ENCODE data around the gene SPAG16. TPM values are rescaled to one million over a fixed set of nuclear protein-coding genes. Genes with fewer than 3 reads are reported as not detected.

The SPAG16 gene
- total RNA-seq, 1 experiment from 2014 or later: 0.30 TPM

DNA sequence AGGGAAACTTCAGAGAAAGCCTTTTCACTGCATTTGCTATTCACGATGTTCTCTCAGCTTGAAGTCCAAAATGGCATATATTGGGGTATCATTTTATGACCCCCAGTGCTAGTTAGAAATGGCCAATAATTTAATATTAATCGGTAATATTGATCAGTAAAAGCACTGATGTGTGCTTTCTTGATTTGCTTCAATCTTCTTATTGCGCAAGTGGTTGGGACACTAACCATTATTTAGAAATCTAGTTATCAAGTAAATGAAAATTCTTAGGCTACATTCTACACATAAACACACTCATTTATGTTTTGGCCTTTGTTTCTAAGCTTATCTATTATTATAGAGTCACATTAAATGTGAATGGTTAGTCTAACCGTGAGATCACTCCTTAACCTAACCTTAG lies 1076.9 kb downstream of the SPAG16 start:
- ChIA-PET POLR2A (no interaction called here), CTCF (no interaction called here), RAD21 (ENCODE audit: low non-redundant PET in 1 of 2, low total read pairs in 2 of 2, uncharacterized antibody in 2 of 2, unreplicated experiment in 2 of 2) (no interaction called here)
- H3K4me3 ChIP-seq (replicated peaks in 1 of 2; ENCODE audit: low read depth in 1 of 2, low read length in 2 of 2): no peak overlapping the region
- no peaks in the 10 kb centered on the region for H3K9me2 ChIP-seq (ENCODE audit: insufficient read depth)
- no peak overlapping the region for H3K4me2 ChIP-seq (ENCODE audit: low read length)
- no peaks in the 10 kb centered on the region for H3K27me3 ChIP-seq (ENCODE audit: insufficient read depth, low read length)
- H3K36me3 ChIP-seq (ENCODE audit: control insufficient read depth in 1 of 2, insufficient read depth in 2 of 2, low read length in 2 of 2): no peaks in the 10 kb centered on the region
- TF ChIP-seq SP1 (IDR thresholded peaks at IDR 0.05; ENCODE audit: low read depth): no peak
- no peak for TF ChIP-seq ZFX (IDR thresholded peaks at IDR 0.05)
- TF ChIP-seq EZH2 (IDR thresholded peaks at IDR 0.05): no peak
- TF ChIP-seq CEBPB (IDR thresholded peaks at IDR 0.05; ENCODE audit: low read depth): no peak
- TF ChIP-seq, protein P1, sequence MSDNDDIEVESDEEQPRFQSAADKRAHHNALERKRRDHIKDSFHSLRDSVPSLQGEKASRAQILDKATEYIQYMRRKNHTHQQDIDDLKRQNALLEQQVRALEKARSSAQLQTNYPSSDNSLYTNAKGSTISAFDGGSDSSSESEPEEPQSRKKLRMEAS (IDR thresholded peaks at IDR 0.05): no peak
- no peak for TF ChIP-seq POLR2AphosphoS5 (IDR thresholded peaks at IDR 0.05; ENCODE audit: low read depth, low read length)
- TF ChIP-seq YY1 (IDR thresholded peaks at IDR 0.05; ENCODE audit: extremely low read depth, insufficient replicate concordance, low read depth, low read length): no peak
- ATAC-seq (no peak), DNase-seq (ENCODE audit: low read depth, low spot score) (no peak)
- H3K4me1 ChIP-seq (ENCODE audit: control insufficient read depth in 1 of 2, insufficient read depth in 2 of 2, low read length in 2 of 2): no peaks in the 10 kb centered on the region
- no peak overlapping the region for H2AFZ ChIP-seq (ENCODE audit: low read depth, low read length, poor library complexity, severe bottlenecking)
- no peak overlapping the region for H3K27ac ChIP-seq (ENCODE audit: low read depth, low read length)
- H3K9me3 ChIP-seq (ENCODE audit: control insufficient read depth in 1 of 2, insufficient read depth in 1 of 2, low read depth in 1 of 2, low read length in 2 of 2): no peaks in the 10 kb centered on the region
- H3K9ac ChIP-seq (ENCODE audit: low read length): no peak overlapping the region
- BruUV-seq (replicated peaks): no TSS peak
- H3K79me2 ChIP-seq (ENCODE audit: insufficient read depth, low read length): no peaks in the 10 kb centered on the region
- intact Hi-C loops (cut with micrococcal nuclease): no loop called here
- no peaks in the 10 kb centered on the region for H4K20me1 ChIP-seq (ENCODE audit: insufficient read depth)

DNA sequence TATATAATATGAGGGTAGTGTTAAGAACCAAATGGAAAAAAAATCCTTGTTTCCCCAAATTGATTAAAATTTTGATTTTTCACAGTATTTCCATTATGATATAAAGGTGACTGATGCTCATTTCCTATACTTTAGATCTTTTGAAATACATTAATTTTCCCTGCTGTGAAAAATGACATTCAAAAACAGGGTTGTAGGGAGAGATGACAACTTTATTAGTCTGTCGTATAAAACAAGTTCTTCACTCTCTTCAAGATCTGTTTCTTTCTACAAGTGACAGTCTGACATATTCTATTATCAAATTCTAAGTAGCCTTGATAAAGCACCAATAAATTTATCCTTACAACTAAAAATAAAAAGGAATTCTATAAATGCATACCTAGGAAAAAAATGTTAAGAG lies 1081.3 kb downstream of the SPAG16 start:
- no peak overlapping the region for H3K4me3 ChIP-seq (replicated peaks in 1 of 2; ENCODE audit: low read depth in 1 of 2, low read length in 2 of 2)
- TF ChIP-seq, protein P2, sequence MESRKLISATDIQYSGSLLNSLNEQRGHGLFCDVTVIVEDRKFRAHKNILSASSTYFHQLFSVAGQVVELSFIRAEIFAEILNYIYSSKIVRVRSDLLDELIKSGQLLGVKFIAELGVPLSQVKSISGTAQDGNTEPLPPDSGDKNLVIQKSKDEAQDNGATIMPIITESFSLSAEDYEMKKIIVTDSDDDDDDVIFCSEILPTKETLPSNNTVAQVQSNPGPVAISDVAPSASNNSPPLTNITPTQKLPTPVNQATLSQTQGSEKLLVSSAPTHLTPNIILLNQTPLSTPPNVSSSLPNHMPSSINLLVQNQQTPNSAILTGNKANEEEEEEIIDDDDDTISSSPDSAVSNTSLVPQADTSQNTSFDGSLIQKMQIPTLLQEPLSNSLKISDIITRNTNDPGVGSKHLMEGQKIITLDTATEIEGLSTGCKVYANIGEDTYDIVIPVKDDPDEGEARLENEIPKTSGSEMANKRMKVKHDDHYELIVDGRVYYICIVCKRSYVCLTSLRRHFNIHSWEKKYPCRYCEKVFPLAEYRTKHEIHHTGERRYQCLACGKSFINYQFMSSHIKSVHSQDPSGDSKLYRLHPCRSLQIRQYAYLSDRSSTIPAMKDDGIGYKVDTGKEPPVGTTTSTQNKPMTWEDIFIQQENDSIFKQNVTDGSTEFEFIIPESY (IDR thresholded peaks at IDR 0.05; ENCODE audit: extremely low read depth, insufficient replicate concordance, low read length): no peak
- TF ChIP-seq ELF1 (IDR thresholded peaks at IDR 0.05; ENCODE audit: borderline replicate concordance, low read depth) (no peak), RAD21 (IDR thresholded peaks at IDR 0.05; ENCODE audit: low read depth) (no peak), CEBPB (IDR thresholded peaks at IDR 0.05; ENCODE audit: low read depth) (no peak), YY1 (IDR thresholded peaks at IDR 0.05; ENCODE audit: extremely low read depth, insufficient replicate concordance, low read depth, low read length) (no peak), EZH2phosphoT487 (IDR thresholded peaks at IDR 0.05; ENCODE audit: borderline replicate concordance) (no peak), SP1 (IDR thresholded peaks at IDR 0.05; ENCODE audit: low read depth) (no peak), FOSL1 (IDR thresholded peaks at IDR 0.05; ENCODE audit: low read depth) (no peak), JUND (IDR thresholded peaks at IDR 0.05) (no peak), POLR2AphosphoS5 (IDR thresholded peaks at IDR 0.05; ENCODE audit: low read depth, low read length) (no peak), TCF7L2 (IDR thresholded peaks at IDR 0.05; ENCODE audit: borderline replicate concordance, extremely low read depth, insufficient read depth, insufficient read length) (no peak)
- TF ChIP-seq, protein P3, sequence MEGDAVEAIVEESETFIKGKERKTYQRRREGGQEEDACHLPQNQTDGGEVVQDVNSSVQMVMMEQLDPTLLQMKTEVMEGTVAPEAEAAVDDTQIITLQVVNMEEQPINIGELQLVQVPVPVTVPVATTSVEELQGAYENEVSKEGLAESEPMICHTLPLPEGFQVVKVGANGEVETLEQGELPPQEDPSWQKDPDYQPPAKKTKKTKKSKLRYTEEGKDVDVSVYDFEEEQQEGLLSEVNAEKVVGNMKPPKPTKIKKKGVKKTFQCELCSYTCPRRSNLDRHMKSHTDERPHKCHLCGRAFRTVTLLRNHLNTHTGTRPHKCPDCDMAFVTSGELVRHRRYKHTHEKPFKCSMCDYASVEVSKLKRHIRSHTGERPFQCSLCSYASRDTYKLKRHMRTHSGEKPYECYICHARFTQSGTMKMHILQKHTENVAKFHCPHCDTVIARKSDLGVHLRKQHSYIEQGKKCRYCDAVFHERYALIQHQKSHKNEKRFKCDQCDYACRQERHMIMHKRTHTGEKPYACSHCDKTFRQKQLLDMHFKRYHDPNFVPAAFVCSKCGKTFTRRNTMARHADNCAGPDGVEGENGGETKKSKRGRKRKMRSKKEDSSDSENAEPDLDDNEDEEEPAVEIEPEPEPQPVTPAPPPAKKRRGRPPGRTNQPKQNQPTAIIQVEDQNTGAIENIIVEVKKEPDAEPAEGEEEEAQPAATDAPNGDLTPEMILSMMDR (IDR thresholded peaks at IDR 0.05 in 2 of 3, conservative IDR thresholded peaks at IDR 0.05 in 1 of 3; ENCODE audit: borderline replicate concordance in 1 of 3, insufficient read depth in 1 of 3, low read depth in 2 of 3, low read length in 2 of 3): no peak
- DNase-seq (ENCODE audit: low read depth, low spot score): no peak
- H3K9ac ChIP-seq (ENCODE audit: low read length): no peak overlapping the region
- H3K27ac ChIP-seq (ENCODE audit: low read depth, low read length): no peak overlapping the region
- no peaks in the 10 kb centered on the region for H3K4me1 ChIP-seq (ENCODE audit: control insufficient read depth in 1 of 2, insufficient read depth in 2 of 2, low read length in 2 of 2)
- no peaks in the 10 kb centered on the region for H3K36me3 ChIP-seq (ENCODE audit: control insufficient read depth in 1 of 2, insufficient read depth in 2 of 2, low read length in 2 of 2)
- no peak overlapping the region for H2AFZ ChIP-seq (ENCODE audit: low read depth, low read length, poor library complexity, severe bottlenecking)
- no peak for ATAC-seq
- no TSS peak for BruUV-seq (replicated peaks)
- POLR2A ChIA-PET: no interaction called here
- H3K9me3 ChIP-seq (ENCODE audit: control insufficient read depth in 1 of 2, insufficient read depth in 1 of 2, low read depth in 1 of 2, low read length in 2 of 2): no peaks in the 10 kb centered on the region
- H3K4me2 ChIP-seq (ENCODE audit: low read length): no peak overlapping the region
- CTCF ChIA-PET: no interaction called here
- RAD21 ChIA-PET (ENCODE audit: low non-redundant PET in 1 of 2, low total read pairs in 2 of 2, uncharacterized antibody in 2 of 2, unreplicated experiment in 2 of 2): no interaction called here
- intact Hi-C loops (cut with micrococcal nuclease): no loop called here
- H4K20me1 ChIP-seq (ENCODE audit: insufficient read depth): no peaks in the 10 kb centered on the region
- no peaks in the 10 kb centered on the region for H3K79me2 ChIP-seq (ENCODE audit: insufficient read depth, low read length)
- H3K9me2 ChIP-seq (ENCODE audit: insufficient read depth): no peaks in the 10 kb centered on the region
- H3K27me3 ChIP-seq (ENCODE audit: insufficient read depth, low read length): no peaks in the 10 kb centered on the region
